HCT116 (cell line): ENCODE results near the gene ZNFX1. TPM values are rescaled to one million over a fixed set of nuclear protein-coding genes. Genes with fewer than 3 reads are reported as not detected.
A peak's percentile ranks its signal among the peaks of the same experiment; 100 is the strongest.

Experiments
- ATAC-seq: fragments of 200-7000 bp; cut with Tn5 transposase; 2 replicates; pipeline ENCODE4 v1.9.1; 2020; ENCODE audit warnings: mild to moderate bottlenecking, moderate library complexity
- BruUV-seq: library from RNA; stranded (reverse); fragments of 400-500 nt; replicated peaks from 2 replicates; lab custom pipeline; 2021; lab: Mats Ljungman, UMichigan
- CTCF ChIA-PET: fragments of 300-600 bp; sonication (Branson Sonifier 250); formaldehyde crosslinking; loops from one replicate; lab custom pipeline; 2021; ENCODE audit warnings: antibody characterized with exemption; lab: Charles Lee
- POLR2A ChIA-PET: fragments of 300-600, 350-600 bp; sonication (Branson Sonifier 250); formaldehyde crosslinking; loops from one replicate; lab custom pipeline; 2021; ENCODE audit warnings: antibody characterized with exemption; lab: Charles Lee
- RAD21 ChIA-PET, 2 experiments: fragments of 300-600 bp; sonication (Branson Sonifier 250); formaldehyde crosslinking; loops; one replicate each; lab custom pipeline; 2023; ENCODE audit warnings: low total read pairs in 2 of 2; ENCODE audit not compliant: uncharacterized antibody in 2 of 2, unreplicated experiment in 2 of 2, low non-redundant PET in 1 of 2; lab: Charles Lee
- DNase-seq: peaks from one replicate; pipeline ENCODE4 v3.0.0-alpha.2; 2010; ENCODE audit warnings: low read depth, low spot score
- H2AFZ ChIP-seq: fragments of 200-600 bp; shearing (Covaris generic), sonication (generic); 2 replicates; pipeline ENCODE4 v1.6.1; 2017; ENCODE audit warnings: low read depth, mixed run types, mixed read lengths, antibody characterized with exemption, low read length; ENCODE audit not compliant: poor library complexity, severe bottlenecking
- H3K27ac ChIP-seq: 2 replicates; pipeline ENCODE4 v1.5.1; 2012; ENCODE audit warnings: low read depth, low read length
- H3K27me3 ChIP-seq: fragments of 200-600 bp; sonication (generic); 2 replicates; pipeline ENCODE4 v1.6.1; 2016; ENCODE audit warnings: mixed run types, low read length, mixed read lengths; ENCODE audit not compliant: insufficient read depth
- H3K36me3 ChIP-seq, 2 experiments: fragments of 200-500 bp in 1 of 2; fragments of 200-600 bp in 1 of 2; sonication (Bioruptor generic) in 1 of 2; sonication (generic) in 1 of 2; 2 replicates each; pipeline versions ENCODE4 v1.5.1 to v1.6.1; 2014 to 2016; ENCODE audit warnings: low read length in 2 of 2, inconsistent platforms in 1 of 2, mixed read lengths in 1 of 2, mixed run types in 1 of 2; ENCODE audit not compliant: insufficient read depth in 2 of 2, control insufficient read depth in 1 of 2
- H3K4me1 ChIP-seq, 2 experiments: fragments of 200-600 bp in 1 of 2; sonication (generic) in 1 of 2; 2 replicates each; pipeline versions ENCODE4 v1.5.1 to v1.6.1; 2012 to 2017; ENCODE audit warnings: low read length in 2 of 2, inconsistent platforms in 1 of 2, mild to moderate bottlenecking in 1 of 2, mixed read lengths in 1 of 2, mixed run types in 1 of 2, moderate library complexity in 1 of 2; ENCODE audit not compliant: insufficient read depth in 2 of 2, control insufficient read depth in 1 of 2
- H3K4me2 ChIP-seq: fragments of 200-600 bp; sonication (generic); 2 replicates; pipeline ENCODE4 v1.6.1; 2017; ENCODE audit warnings: mixed run types, low read length, mixed read lengths
- H3K4me3 ChIP-seq, 2 experiments: fragments of 200-600 bp in 1 of 2; sonication (generic) in 1 of 2; replicated peaks in 1 of 2; 2 replicates each; pipeline ENCODE4 v1.5.1; 2011 to 2016; ENCODE audit warnings: low read length in 2 of 2, control low read depth in 1 of 2, low read depth in 1 of 2, mild to moderate bottlenecking in 1 of 2, mixed read lengths in 1 of 2, mixed run types in 1 of 2
- H3K79me2 ChIP-seq: fragments of 200-600 bp; sonication (generic); 2 replicates; pipeline ENCODE4 v1.6.1; 2017; ENCODE audit warnings: mild to moderate bottlenecking, mixed run types, low read length, moderate library complexity, mixed read lengths; ENCODE audit not compliant: insufficient read depth
- H3K9ac ChIP-seq: fragments of 200-600 bp; sonication (generic); 2 replicates; pipeline ENCODE4 v1.6.1; 2016; ENCODE audit warnings: low read length, mixed read lengths
- H3K9me2 ChIP-seq: fragments of 200-600 bp; sonication (generic), shearing (Covaris generic); 2 replicates; pipeline ENCODE4 v1.6.1; 2017; ENCODE audit warnings: mixed run types, mild to moderate bottlenecking, moderate library complexity; ENCODE audit not compliant: insufficient read depth
- H3K9me3 ChIP-seq, 2 experiments: fragments of 200-500 bp in 1 of 2; fragments of 200-600 bp in 1 of 2; sonication (Bioruptor generic) in 1 of 2; sonication (generic) in 1 of 2; 2 replicates each; pipeline ENCODE4 v1.6.1; 2014 to 2017; ENCODE audit warnings: low read length in 2 of 2, mixed read lengths in 2 of 2, inconsistent platforms in 1 of 2, low read depth in 1 of 2, mild to moderate bottlenecking in 1 of 2, mixed run types in 1 of 2, moderate library complexity in 1 of 2; ENCODE audit not compliant: control insufficient read depth in 1 of 2, insufficient read depth in 1 of 2
- H4K20me1 ChIP-seq: fragments of 200-600 bp; sonication (generic), shearing (Covaris generic); 2 replicates; pipeline ENCODE4 v1.6.1; 2017; ENCODE audit warnings: mixed run types, mild to moderate bottlenecking, moderate library complexity; ENCODE audit not compliant: insufficient read depth
- CEBPB ChIP-seq: IDR thresholded peaks from 2 replicates; pipeline ENCODE4 v1.6.1; 2012; ENCODE audit warnings: low read depth
- CTCF ChIP-seq, 3 experiments: fragments of 200-600 bp in 1 of 3; sonication (generic) in 1 of 3; IDR thresholded peaks in 2 of 3; conservative IDR thresholded peaks in 1 of 3; 2 replicates each; pipeline ENCODE4 v1.5.1; 2012 to 2017; ENCODE audit warnings: low read depth in 2 of 3, low read length in 2 of 3, antibody characterized with exemption in 1 of 3, borderline replicate concordance in 1 of 3, control low read depth in 1 of 3, mild to moderate bottlenecking in 1 of 3, mixed read lengths in 1 of 3, mixed run types in 1 of 3, moderate library complexity in 1 of 3; ENCODE audit not compliant: insufficient read depth in 1 of 3
- EGR1 ChIP-seq: IDR thresholded peaks from 2 replicates; pipeline ENCODE4 v1.6.1; 2012; ENCODE audit warnings: low read depth
- EZH2 ChIP-seq: fragments of 200-600 bp; sonication (generic); IDR thresholded peaks from 2 replicates; pipeline ENCODE4 v1.6.1; 2017; ENCODE audit warnings: antibody characterized with exemption, mixed run types
- EZH2phosphoT487 ChIP-seq: fragments of 200-600 bp; IDR thresholded peaks from 2 replicates; pipeline ENCODE4 v1.6.1; 2018; ENCODE audit warnings: antibody characterized with exemption, borderline replicate concordance
- MAX ChIP-seq: IDR thresholded peaks from 2 replicates; pipeline ENCODE4 v1.6.1; 2012
- POLR2A ChIP-seq: IDR thresholded peaks from 2 replicates; pipeline ENCODE4 v1.7.0; 2011; ENCODE audit warnings: borderline replicate concordance; ENCODE audit not compliant: insufficient read depth, insufficient read length; ENCODE audit errors: extremely low read depth
- POLR2AphosphoS5 ChIP-seq: IDR thresholded peaks from 2 replicates; pipeline ENCODE4 v1.6.1; 2011; ENCODE audit warnings: mild to moderate bottlenecking, low read depth, low read length, moderate library complexity
- SIN3A ChIP-seq: IDR thresholded peaks from 2 replicates; pipeline ENCODE4 v1.6.1; 2012; ENCODE audit warnings: low read depth
- SP1 ChIP-seq: IDR thresholded peaks from 2 replicates; pipeline ENCODE4 v1.6.1; 2012; ENCODE audit warnings: low read depth
- YY1 ChIP-seq: IDR thresholded peaks from 2 replicates; pipeline ENCODE4 v1.6.1; 2011; ENCODE audit warnings: low read length, low read depth, moderate library complexity, mild to moderate bottlenecking; ENCODE audit not compliant: insufficient replicate concordance; ENCODE audit errors: extremely low read depth
- ZBTB33 ChIP-seq: IDR thresholded peaks from 2 replicates; pipeline ENCODE4 v1.6.1; 2011; ENCODE audit warnings: mild to moderate bottlenecking, low read length, moderate library complexity; ENCODE audit not compliant: insufficient replicate concordance; ENCODE audit errors: extremely low read depth
- ZFX ChIP-seq: fragments of 450-650 bp; IDR thresholded peaks from 2 replicates; pipeline ENCODE4 v1.6.1; 2017
- ZNF274 ChIP-seq: fragments of 200-500 bp; sonication (Bioruptor generic); IDR thresholded peaks from 2 replicates; pipeline ENCODE4 v1.6.1; 2014; ENCODE audit warnings: mild to moderate bottlenecking, low read depth, low read length, inconsistent platforms
- intact Hi-C: fragments of 100-400 bp; cut with micrococcal nuclease; formaldehyde crosslinking; loops from 2 replicates; pipeline ENCODE4 v1.10.0; 2022
- total RNA-seq: library from RNA; stranded (reverse); gene quantifications from one replicate; pipeline ENCODE4 v1.2.1, GENCODE V29; 2021; ENCODE audit not compliant: unreplicated experiment

The ZNFX1 gene
- total RNA-seq, 1 experiment from 2014 or later: 24.1 TPM

GRCh38 chr20:49324306-49324705 lies 46.4 kb upstream of the ZNFX1 start:
- H3K36me3 ChIP-seq: no peaks in the 10 kb centered on the region
- no peak overlapping the region for H3K4me2 ChIP-seq
- ChIA-PET RAD21 (no interaction called here), CTCF (interaction anchor here (1.3 kb wide), 1 partner anchor 78 kb away, joined by 3 read pairs; no protein-coding TSS in a partner anchor), POLR2A (interaction anchor here (1.0 kb wide), 1 partner anchor 78 kb away, joined by 3 read pairs; no protein-coding TSS in a partner anchor)
- H3K4me1 ChIP-seq: peaks cover 2 to 8% of the 10 kb centered on the region in 2 experiments; a peak in 3 of 4 replicates
- ATAC-seq (no peak), DNase-seq (no peak)
- no peaks in the 10 kb centered on the region for H3K9me2 ChIP-seq
- peak overlapping the region; percentile 18; the same call in 1 of the 2 replicates for H3K9ac ChIP-seq
- H2AFZ ChIP-seq: no peak overlapping the region
- no peaks in the 10 kb centered on the region for H4K20me1 ChIP-seq
- H3K27ac ChIP-seq: no peak overlapping the region
- no TSS peak for BruUV-seq
- H3K27me3 ChIP-seq: peaks cover 28% of the 10 kb centered on the region; the same call in 1 of the 2 replicates
- H3K79me2 ChIP-seq: no peaks in the 10 kb centered on the region
- intact Hi-C loops: loop anchor here (5.0 kb wide), 1 partner anchor 192 kb away; no protein-coding TSS in a partner anchor
- no peak overlapping the region for H3K4me3 ChIP-seq
- TF ChIP-seq POLR2AphosphoS5: no peak
- TF ChIP-seq SIN3A: no peak
- no peak for TF ChIP-seq POLR2A
- no peak for TF ChIP-seq EGR1
- no peak for TF ChIP-seq CEBPB
- no peak for TF ChIP-seq ZFX
- TF ChIP-seq EZH2: no peak
- no peak for TF ChIP-seq MAX
- TF ChIP-seq ZBTB33: no peak
- TF ChIP-seq CTCF (IDR thresholded peaks at IDR 0.05 in 2 of 3, conservative IDR thresholded peaks at IDR 0.05 in 1 of 3; ENCODE audit: borderline replicate concordance in 1 of 3, insufficient read depth in 1 of 3, low read depth in 2 of 3, low read length in 2 of 3): no peak
- no peak for TF ChIP-seq ZNF274
- no peak for TF ChIP-seq YY1
- TF ChIP-seq SP1: no peak
- TF ChIP-seq EZH2phosphoT487: no peak
- no peaks in the 10 kb centered on the region for H3K9me3 ChIP-seq
